ENCODE measurements around the gene PDE4B.

The PDE4B gene

GRCh38 chr1:66341446-66342089 lies 548.9 kb downstream of the PDE4B start:
- Histone ChIP-seq H3K23ac (ENCODE audit: low read length) (no peak overlapping the region), H3K4ac (ENCODE audit: low read depth, low read length) (no peak overlapping the region), H3K18ac (ENCODE audit: low read length) (no peak overlapping the region), H3K36me3 (ENCODE audit: control insufficient read depth, insufficient read depth, low read length) (no peaks in the 10 kb centered on the region), H3K79me2 (ENCODE audit: control insufficient read depth, insufficient read depth, low read length) (peaks cover 19% of the 10 kb centered on the region), H3K79me1 (ENCODE audit: low read length) (peaks cover 5% of the 10 kb centered on the region), H3K27me3 (ENCODE audit: insufficient read depth, low read length, poor library complexity) (no peaks in the 10 kb centered on the region), H3K27ac (ENCODE audit: low read depth, low read length) (no peak overlapping the region), H2AK5ac (ENCODE audit: low read length) (no peak overlapping the region), H3K56ac (ENCODE audit: low read length) (no peak overlapping the region), H2BK15ac (replicated peaks; ENCODE audit: low read depth) (peak overlapping the region; percentile 57), H3K9ac (ENCODE audit: low read length) (no peak overlapping the region), H3K4me2 (ENCODE audit: low read length) (no peak overlapping the region), H3K4me1 (ENCODE audit: control insufficient read depth, low read depth, low read length) (peaks cover 6% of the 10 kb centered on the region), H3K4me3 (ENCODE audit: low read length) (no peak overlapping the region), H2BK5ac (ENCODE audit: low read length) (no peak overlapping the region), H4K8ac (ENCODE audit: low read depth, low read length) (no peak overlapping the region), H4K5ac (ENCODE audit: low read length) (no peak overlapping the region), H2BK120ac (ENCODE audit: low read depth, low read length) (no peak overlapping the region)
- DNase-seq, result no peak
- WGBS (ENCODE audit: extremely low coverage, insufficient coverage, low lambda C conversion rate), result no CpG with 5 or more reads among the region's 1 CpG

- H3K4me1 ChIP-seq (ENCODE audit: control insufficient read depth, low read depth, low read length), result peaks cover 6% of the 10 kb centered on the region
- H3K56ac ChIP-seq (ENCODE audit: low read length), result peak overlapping the region; percentile 5
- no peak overlapping the region for H3K4ac ChIP-seq (ENCODE audit: low read depth, low read length)
- no peak overlapping the region for H3K4me2 ChIP-seq (ENCODE audit: low read length)
- no peak overlapping the region for H4K8ac ChIP-seq (ENCODE audit: low read depth, low read length)
- no peak overlapping the region for H2BK15ac ChIP-seq (replicated peaks; ENCODE audit: low read depth)
- H3K36me3 ChIP-seq (ENCODE audit: control insufficient read depth, insufficient read depth, low read length), result no peaks in the 10 kb centered on the region
- H3K27me3 ChIP-seq (ENCODE audit: insufficient read depth, low read length, poor library complexity), result no peaks in the 10 kb centered on the region
- no peak overlapping the region for H2BK120ac ChIP-seq (ENCODE audit: low read depth, low read length)
- no peak overlapping the region for H3K27ac ChIP-seq (ENCODE audit: low read depth, low read length)
- no peak overlapping the region for H3K9ac ChIP-seq (ENCODE audit: low read length)
- WGBS (ENCODE audit: extremely low coverage, insufficient coverage, low lambda C conversion rate), result no CpG with 5 or more reads among the region's 7 CpGs
- no peak overlapping the region for H2AK5ac ChIP-seq (ENCODE audit: low read length)
- no peak overlapping the region for H3K23ac ChIP-seq (ENCODE audit: low read length)
- no peak overlapping the region for H4K5ac ChIP-seq (ENCODE audit: low read length)
- peaks cover 10% of the 10 kb centered on the region for H3K79me2 ChIP-seq (ENCODE audit: control insufficient read depth, insufficient read depth, low read length)
- DNase-seq, result no peak
- H3K4me3 ChIP-seq (ENCODE audit: low read length), result no peak overlapping the region
- H3K79me1 ChIP-seq (ENCODE audit: low read length), result no peaks in the 10 kb centered on the region
- no peak overlapping the region for H2BK5ac ChIP-seq (ENCODE audit: low read length)
- H3K18ac ChIP-seq (ENCODE audit: low read length), result no peak overlapping the region
These were observed 550.0 kb downstream of the PDE4B start for GRCh38 chr1:66342707-66343106.

- Histone ChIP-seq H4K8ac (ENCODE audit: low read depth, low read length) (no peak overlapping the region), H3K79me1 (ENCODE audit: low read length) (no peaks in the 10 kb centered on the region), H3K27ac (ENCODE audit: low read depth, low read length) (no peak overlapping the region), H3K36me3 (ENCODE audit: control insufficient read depth, insufficient read depth, low read length) (no peaks in the 10 kb centered on the region), H3K18ac (ENCODE audit: low read length) (no peak overlapping the region), H3K4me1 (ENCODE audit: control insufficient read depth, low read depth, low read length) (peaks cover 6% of the 10 kb centered on the region), H3K79me2 (ENCODE audit: control insufficient read depth, insufficient read depth, low read length) (peaks cover 10% of the 10 kb centered on the region), H3K4me3 (ENCODE audit: low read length) (no peak overlapping the region), H3K27me3 (ENCODE audit: insufficient read depth, low read length, poor library complexity) (no peaks in the 10 kb centered on the region), H2AK5ac (ENCODE audit: low read length) (no peak overlapping the region), H3K9ac (ENCODE audit: low read length) (no peak overlapping the region), H2BK15ac (replicated peaks; ENCODE audit: low read depth) (peak overlapping the region; percentile 74), H2BK120ac (ENCODE audit: low read depth, low read length) (no peak overlapping the region), H4K5ac (ENCODE audit: low read length) (no peak overlapping the region), H3K23ac (ENCODE audit: low read length) (no peak overlapping the region), H3K4me2 (ENCODE audit: low read length) (no peak overlapping the region), H3K4ac (ENCODE audit: low read depth, low read length) (no peak overlapping the region), H2BK5ac (ENCODE audit: low read length) (no peak overlapping the region), H3K56ac (ENCODE audit: low read length) (no peak overlapping the region)
- no CpG with 5 or more reads among the region's 1 CpG for WGBS (ENCODE audit: extremely low coverage, insufficient coverage, low lambda C conversion rate)
- no peak for DNase-seq
These were observed 551.1 kb downstream of the PDE4B start for GRCh38 chr1:66343569-66344325.

- Histone ChIP-seq H3K4ac (ENCODE audit: low read depth, low read length) (peak overlapping the region; percentile 36), H4K5ac (ENCODE audit: low read length) (no peak overlapping the region), H3K9ac (ENCODE audit: low read length) (no peak overlapping the region), H3K27me3 (ENCODE audit: insufficient read depth, low read length, poor library complexity) (no peaks in the 10 kb centered on the region), H3K18ac (ENCODE audit: low read length) (peak overlapping the region; percentile 64), H3K36me3 (ENCODE audit: control insufficient read depth, insufficient read depth, low read length) (no peaks in the 10 kb centered on the region), H2BK5ac (ENCODE audit: low read length) (no peak overlapping the region), H3K4me2 (ENCODE audit: low read length) (no peak overlapping the region), H3K56ac (ENCODE audit: low read length) (no peak overlapping the region), H3K79me1 (ENCODE audit: low read length) (no peaks in the 10 kb centered on the region), H4K8ac (ENCODE audit: low read depth, low read length) (no peak overlapping the region), H3K27ac (ENCODE audit: low read depth, low read length) (no peak overlapping the region), H3K79me2 (ENCODE audit: control insufficient read depth, insufficient read depth, low read length) (peaks cover 8% of the 10 kb centered on the region), H2BK120ac (ENCODE audit: low read depth, low read length) (no peak overlapping the region), H3K23ac (ENCODE audit: low read length) (no peak overlapping the region), H2BK15ac (replicated peaks; ENCODE audit: low read depth) (peak overlapping the region; percentile 64), H2AK5ac (ENCODE audit: low read length) (no peak overlapping the region), H3K4me1 (ENCODE audit: control insufficient read depth, low read depth, low read length) (peaks cover 11% of the 10 kb centered on the region), H3K4me3 (ENCODE audit: low read length) (no peak overlapping the region)
- DNase-seq, result no peak
- no CpG with 5 or more reads among the region's 2 CpGs for WGBS (ENCODE audit: extremely low coverage, insufficient coverage, low lambda C conversion rate)
These were observed 553.5 kb downstream of the PDE4B start for GRCh38 chr1:66346057-66346795.

DNA sequence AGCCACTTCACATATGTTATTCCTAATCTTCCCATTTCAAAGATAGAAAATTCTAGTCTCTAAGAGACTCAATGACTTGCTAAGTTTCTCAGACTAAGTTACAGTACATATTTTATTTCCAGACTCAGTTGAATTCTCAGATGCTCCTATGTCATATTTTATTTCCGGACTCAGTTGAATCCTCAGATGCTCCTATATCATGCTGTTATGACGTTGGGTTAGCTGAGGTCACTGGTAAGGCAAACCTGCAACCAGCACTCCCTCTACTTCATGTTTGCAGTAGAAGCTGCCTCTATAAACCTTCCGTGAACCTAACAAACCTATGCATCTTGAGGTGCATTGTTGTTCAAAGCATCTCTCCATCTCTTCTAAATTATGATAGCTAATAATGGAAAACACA lies 554.2 kb downstream of the PDE4B start:
- peak overlapping the region; percentile 43 for H3K56ac ChIP-seq (ENCODE audit: low read length)
- no peak overlapping the region for H3K4me3 ChIP-seq (ENCODE audit: low read length)
- no peak overlapping the region for H3K4ac ChIP-seq (ENCODE audit: low read depth, low read length)
- peaks cover 16% of the 10 kb centered on the region for H3K4me1 ChIP-seq (ENCODE audit: control insufficient read depth, low read depth, low read length)
- no peaks in the 10 kb centered on the region for H3K79me1 ChIP-seq (ENCODE audit: low read length)
- no peaks in the 10 kb centered on the region for H3K27me3 ChIP-seq (ENCODE audit: insufficient read depth, low read length, poor library complexity)
- H2BK120ac ChIP-seq (ENCODE audit: low read depth, low read length), result no peak overlapping the region
- no peak overlapping the region for H3K18ac ChIP-seq (ENCODE audit: low read length)
- H3K27ac ChIP-seq (ENCODE audit: low read depth, low read length), result no peak overlapping the region
- H3K79me2 ChIP-seq (ENCODE audit: control insufficient read depth, insufficient read depth, low read length), result peaks cover 8% of the 10 kb centered on the region
- peak overlapping the region; percentile 83 for H2AK5ac ChIP-seq (ENCODE audit: low read length)
- no peak overlapping the region for H2BK15ac ChIP-seq (replicated peaks; ENCODE audit: low read depth)
- DNase-seq, result no peak
- no peaks in the 10 kb centered on the region for H3K36me3 ChIP-seq (ENCODE audit: control insufficient read depth, insufficient read depth, low read length)
- no peak overlapping the region for H4K5ac ChIP-seq (ENCODE audit: low read length)
- no peak overlapping the region for H2BK5ac ChIP-seq (ENCODE audit: low read length)
- no peak overlapping the region for H3K9ac ChIP-seq (ENCODE audit: low read length)
- no peak overlapping the region for H3K23ac ChIP-seq (ENCODE audit: low read length)
- H4K8ac ChIP-seq (ENCODE audit: low read depth, low read length), result no peak overlapping the region
- no peak overlapping the region for H3K4me2 ChIP-seq (ENCODE audit: low read length)
- no CpG with 5 or more reads among the region's 3 CpGs for WGBS (ENCODE audit: extremely low coverage, insufficient coverage, low lambda C conversion rate)

All from mesendoderm (in vitro differentiated cells).